ENCODE measurements around the gene TXNDC8. TPM values are rescaled to one million over a fixed set of nuclear protein-coding genes. Genes with fewer than 3 reads are reported as not detected.

TXNDC8 gene
- total and polyA plus RNA-seq, 2 of the 13 experiments (the other 11 are each of a cell fraction or from before 2014, with no cell fraction given), result not detected

- TF ChIP-seq, protein P1, sequence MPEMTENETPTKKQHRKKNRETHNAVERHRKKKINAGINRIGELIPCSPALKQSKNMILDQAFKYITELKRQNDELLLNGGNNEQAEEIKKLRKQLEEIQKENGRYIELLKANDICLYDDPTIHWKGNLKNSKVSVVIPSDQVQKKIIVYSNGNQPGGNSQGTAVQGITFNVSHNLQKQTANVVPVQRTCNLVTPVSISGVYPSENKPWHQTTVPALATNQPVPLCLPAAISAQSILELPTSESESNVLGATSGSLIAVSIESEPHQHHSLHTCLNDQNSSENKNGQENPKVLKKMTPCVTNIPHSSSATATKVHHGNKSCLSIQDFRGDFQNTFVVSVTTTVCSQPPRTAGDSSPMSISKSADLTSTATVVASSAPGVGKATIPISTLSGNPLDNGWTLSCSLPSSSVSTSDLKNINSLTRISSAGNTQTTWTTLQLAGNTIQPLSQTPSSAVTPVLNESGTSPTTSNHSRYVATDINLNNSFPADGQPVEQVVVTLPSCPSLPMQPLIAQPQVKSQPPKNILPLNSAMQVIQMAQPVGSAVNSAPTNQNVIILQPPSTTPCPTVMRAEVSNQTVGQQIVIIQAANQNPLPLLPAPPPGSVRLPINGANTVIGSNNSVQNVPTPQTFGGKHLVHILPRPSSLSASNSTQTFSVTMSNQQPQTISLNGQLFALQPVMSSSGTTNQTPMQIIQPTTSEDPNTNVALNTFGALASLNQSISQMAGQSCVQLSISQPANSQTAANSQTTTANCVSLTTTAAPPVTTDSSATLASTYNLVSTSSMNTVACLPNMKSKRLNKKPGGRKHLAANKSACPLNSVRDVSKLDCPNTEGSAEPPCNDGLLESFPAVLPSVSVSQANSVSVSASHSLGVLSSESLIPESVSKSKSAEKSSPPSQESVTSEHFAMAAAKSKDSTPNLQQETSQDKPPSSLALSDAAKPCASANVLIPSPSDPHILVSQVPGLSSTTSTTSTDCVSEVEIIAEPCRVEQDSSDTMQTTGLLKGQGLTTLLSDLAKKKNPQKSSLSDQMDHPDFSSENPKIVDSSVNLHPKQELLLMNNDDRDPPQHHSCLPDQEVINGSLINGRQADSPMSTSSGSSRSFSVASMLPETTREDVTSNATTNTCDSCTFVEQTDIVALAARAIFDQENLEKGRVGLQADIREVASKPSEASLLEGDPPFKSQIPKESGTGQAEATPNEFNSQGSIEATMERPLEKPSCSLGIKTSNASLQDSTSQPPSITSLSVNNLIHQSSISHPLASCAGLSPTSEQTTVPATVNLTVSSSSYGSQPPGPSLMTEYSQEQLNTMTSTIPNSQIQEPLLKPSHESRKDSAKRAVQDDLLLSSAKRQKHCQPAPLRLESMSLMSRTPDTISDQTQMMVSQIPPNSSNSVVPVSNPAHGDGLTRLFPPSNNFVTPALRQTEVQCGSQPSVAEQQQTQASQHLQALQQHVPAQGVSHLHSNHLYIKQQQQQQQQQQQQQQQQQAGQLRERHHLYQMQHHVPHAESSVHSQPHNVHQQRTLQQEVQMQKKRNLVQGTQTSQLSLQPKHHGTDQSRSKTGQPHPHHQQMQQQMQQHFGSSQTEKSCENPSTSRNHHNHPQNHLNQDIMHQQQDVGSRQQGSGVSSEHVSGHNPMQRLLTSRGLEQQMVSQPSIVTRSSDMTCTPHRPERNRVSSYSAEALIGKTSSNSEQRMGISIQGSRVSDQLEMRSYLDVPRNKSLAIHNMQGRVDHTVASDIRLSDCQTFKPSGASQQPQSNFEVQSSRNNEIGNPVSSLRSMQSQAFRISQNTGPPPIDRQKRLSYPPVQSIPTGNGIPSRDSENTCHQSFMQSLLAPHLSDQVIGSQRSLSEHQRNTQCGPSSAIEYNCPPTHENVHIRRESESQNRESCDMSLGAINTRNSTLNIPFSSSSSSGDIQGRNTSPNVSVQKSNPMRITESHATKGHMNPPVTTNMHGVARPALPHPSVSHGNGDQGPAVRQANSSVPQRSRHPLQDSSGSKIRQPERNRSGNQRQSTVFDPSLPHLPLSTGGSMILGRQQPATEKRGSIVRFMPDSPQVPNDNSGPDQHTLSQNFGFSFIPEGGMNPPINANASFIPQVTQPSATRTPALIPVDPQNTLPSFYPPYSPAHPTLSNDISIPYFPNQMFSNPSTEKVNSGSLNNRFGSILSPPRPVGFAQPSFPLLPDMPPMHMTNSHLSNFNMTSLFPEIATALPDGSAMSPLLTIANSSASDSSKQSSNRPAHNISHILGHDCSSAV (CRISPR knock-in tag; IDR thresholded peaks at IDR 0.05; ENCODE audit: borderline replicate concordance), result no peak
- no peak for TF ChIP-seq FOXK2 (IDR thresholded peaks at IDR 0.05)
- 0 out of 2 replicates have a peak, but pooled peaks have one; percentile 4 for TF ChIP-seq ZNF703 (CRISPR knock-in tag; IDR thresholded peaks at IDR 0.05; ENCODE audit: borderline replicate concordance)
- no peak; the same call in 1 of the 2 replicates for TF ChIP-seq ZNF225 (CRISPR knock-in tag; IDR thresholded peaks at IDR 0.05)
- TF ChIP-seq SNAI1 (CRISPR knock-in tag; IDR thresholded peaks at IDR 0.05; ENCODE audit: borderline replicate concordance), result peak; percentile 94
- TF ChIP-seq ZNF232 (CRISPR knock-in tag; IDR thresholded peaks at IDR 0.05; ENCODE audit: borderline replicate concordance), result peak; percentile 80; the same call in 1 of the 2 replicates
- TF ChIP-seq ZNF747 (CRISPR knock-in tag; IDR thresholded peaks at IDR 0.05; ENCODE audit: borderline replicate concordance), result no peak
- peak; percentile 87 for TF ChIP-seq AGO1 (IDR thresholded peaks at IDR 0.05; ENCODE audit: low read depth, low read length, poor library complexity, severe bottlenecking)
- peak; percentile 82; the same call in 1 of the 2 replicates for TF ChIP-seq KLF12 (CRISPR knock-in tag; IDR thresholded peaks at IDR 0.05; ENCODE audit: borderline replicate concordance)
- TF ChIP-seq ZNF792 (CRISPR knock-in tag; IDR thresholded peaks at IDR 0.05), result 0 out of 2 replicates have a peak, but pooled peaks have one; percentile 20
- TF ChIP-seq ZNF850 (CRISPR knock-in tag; conservative IDR thresholded peaks at IDR 0.05), result no peak
- TF ChIP-seq ZNF777 (CRISPR knock-in tag; IDR thresholded peaks at IDR 0.05), result peak; percentile 82
- TF ChIP-seq ZNF543 (CRISPR knock-in tag; IDR thresholded peaks at IDR 0.05), result peak; percentile 57; the same call in 1 of the 2 replicates
- TF ChIP-seq, protein P2, sequence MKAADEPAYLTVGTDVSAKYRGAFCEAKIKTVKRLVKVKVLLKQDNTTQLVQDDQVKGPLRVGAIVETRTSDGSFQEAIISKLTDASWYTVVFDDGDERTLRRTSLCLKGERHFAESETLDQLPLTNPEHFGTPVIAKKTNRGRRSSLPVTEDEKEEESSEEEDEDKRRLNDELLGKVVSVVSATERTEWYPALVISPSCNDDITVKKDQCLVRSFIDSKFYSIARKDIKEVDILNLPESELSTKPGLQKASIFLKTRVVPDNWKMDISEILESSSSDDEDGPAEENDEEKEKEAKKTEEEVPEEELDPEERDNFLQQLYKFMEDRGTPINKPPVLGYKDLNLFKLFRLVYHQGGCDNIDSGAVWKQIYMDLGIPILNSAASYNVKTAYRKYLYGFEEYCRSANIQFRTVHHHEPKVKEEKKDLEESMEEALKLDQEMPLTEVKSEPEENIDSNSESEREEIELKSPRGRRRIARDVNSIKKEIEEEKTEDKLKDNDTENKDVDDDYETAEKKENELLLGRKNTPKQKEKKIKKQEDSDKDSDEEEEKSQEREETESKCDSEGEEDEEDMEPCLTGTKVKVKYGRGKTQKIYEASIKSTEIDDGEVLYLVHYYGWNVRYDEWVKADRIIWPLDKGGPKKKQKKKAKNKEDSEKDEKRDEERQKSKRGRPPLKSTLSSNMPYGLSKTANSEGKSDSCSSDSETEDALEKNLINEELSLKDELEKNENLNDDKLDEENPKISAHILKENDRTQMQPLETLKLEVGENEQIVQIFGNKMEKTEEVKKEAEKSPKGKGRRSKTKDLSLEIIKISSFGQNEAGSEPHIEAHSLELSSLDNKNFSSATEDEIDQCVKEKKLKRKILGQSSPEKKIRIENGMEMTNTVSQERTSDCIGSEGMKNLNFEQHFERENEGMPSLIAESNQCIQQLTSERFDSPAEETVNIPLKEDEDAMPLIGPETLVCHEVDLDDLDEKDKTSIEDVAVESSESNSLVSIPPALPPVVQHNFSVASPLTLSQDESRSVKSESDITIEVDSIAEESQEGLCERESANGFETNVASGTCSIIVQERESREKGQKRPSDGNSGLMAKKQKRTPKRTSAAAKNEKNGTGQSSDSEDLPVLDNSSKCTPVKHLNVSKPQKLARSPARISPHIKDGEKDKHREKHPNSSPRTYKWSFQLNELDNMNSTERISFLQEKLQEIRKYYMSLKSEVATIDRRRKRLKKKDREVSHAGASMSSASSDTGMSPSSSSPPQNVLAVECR (CRISPR knock-in tag; IDR thresholded peaks at IDR 0.05; ENCODE audit: borderline replicate concordance), result peak; percentile 59; the same call in 1 of the 2 replicates
- no peak; the same call in 1 of the 2 replicates for TF ChIP-seq CHCHD3 (CRISPR knock-in tag; IDR thresholded peaks at IDR 0.05)
- no peak for TF ChIP-seq NFE2L1 (CRISPR knock-in tag; IDR thresholded peaks at IDR 0.05; ENCODE audit: borderline replicate concordance)
Measured at GRCh38 chr9:110255463-110256379, 81.9 kb downstream of the TXNDC8 start (continued).

Data from HepG2 (cell line).